ENCODE measurements around the gene UPK3B.

DNA sequence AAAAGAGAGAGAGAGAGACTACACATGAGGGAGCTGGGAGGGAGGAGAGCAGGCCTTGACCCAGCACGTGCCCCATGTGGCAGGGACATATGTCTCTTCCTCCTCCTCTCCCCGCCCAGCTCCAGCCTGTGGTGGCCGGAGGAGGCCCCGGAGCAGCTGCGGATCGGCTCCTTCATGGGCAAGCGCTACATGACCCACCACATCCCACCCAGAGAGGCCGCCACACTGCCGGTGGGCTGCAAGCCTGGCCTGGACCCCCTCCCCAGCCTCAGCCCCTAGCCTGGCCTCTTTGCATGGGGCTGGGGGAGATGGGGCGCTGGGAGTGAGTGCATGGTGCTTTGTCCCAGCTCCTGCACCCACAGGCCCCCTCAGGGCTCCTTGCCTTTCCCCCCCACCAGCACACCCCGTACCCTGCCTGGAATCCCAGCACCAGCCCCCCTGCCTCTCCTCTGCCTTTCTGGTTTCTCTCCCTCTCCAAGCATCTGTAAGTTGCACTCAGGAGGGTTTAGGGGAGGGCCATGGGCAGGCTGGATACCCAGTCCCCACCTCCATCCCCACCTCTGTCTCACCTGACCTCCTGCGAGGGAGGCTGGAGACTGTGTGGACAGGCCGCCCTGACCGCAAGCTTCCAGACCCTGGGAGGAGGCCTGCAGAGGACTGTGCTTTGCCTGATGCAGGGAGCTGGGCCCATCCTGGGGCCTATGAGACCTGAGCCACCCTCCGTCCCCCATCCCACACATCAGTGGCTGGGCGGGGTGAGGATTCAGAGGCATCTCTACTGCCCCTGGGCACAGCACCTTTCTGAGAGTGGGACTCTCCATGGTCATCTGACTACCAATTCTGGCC is 4.8 kb downstream of the UPK3B start:
- no peak for TF ChIP-seq GATA3 (IDR thresholded peaks at IDR 0.05; ENCODE audit: low read depth, low read length)
- TF ChIP-seq GATA2 (IDR thresholded peaks at IDR 0.05; ENCODE audit: low read depth, low read length), result no peak
